ENCODE data around the gene LRRC46.

Gene LRRC46

DNA sequence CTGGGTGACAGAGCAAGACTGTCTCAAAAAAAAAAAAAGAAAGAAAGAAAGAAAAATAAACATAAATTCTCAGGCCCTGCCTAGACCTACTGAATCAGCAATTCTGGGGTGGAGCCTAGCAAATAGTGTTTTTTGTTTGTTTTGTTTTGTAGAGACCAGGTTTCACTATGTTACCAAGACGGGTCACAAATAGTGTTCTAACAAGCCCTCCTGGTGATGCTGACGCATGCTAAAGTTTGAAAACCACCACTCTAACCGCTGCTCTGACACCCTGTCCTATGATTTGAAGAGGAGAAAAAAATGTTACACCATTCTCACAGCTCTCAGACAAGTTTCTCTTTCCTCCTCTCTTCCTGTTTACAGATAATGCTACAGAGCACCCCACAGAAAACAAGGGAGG lies 1.6 kb upstream of the LRRC46 start:
- Histone ChIP-seq H3K18ac (ENCODE audit: low read depth in 1 of 2, low read length in 2 of 2) (no peak overlapping the region), H3K4me2 (ENCODE audit: low read length, poor library complexity, severe bottlenecking) (no peak overlapping the region), H2BK120ac (ENCODE audit: low read depth, low read length) (no peak overlapping the region), H3K27ac (ENCODE audit: low read length, poor library complexity, severe bottlenecking) (no peak overlapping the region), H2BK12ac (ENCODE audit: low read length in 2 of 2) (no peak overlapping the region), H3K4me3 (ENCODE audit: insufficient read depth in 1 of 2, low read depth in 1 of 2, low read length in 2 of 2) (no peak overlapping the region), H3K4me1 (ENCODE audit: control insufficient read depth, insufficient read depth, low read depth, low read length) (peaks cover 8% of the 10 kb centered on the region), H3K14ac (ENCODE audit: low read length in 2 of 2) (no peak overlapping the region), H3K36me3 (ENCODE audit: control insufficient read depth in 1 of 2, insufficient read depth in 2 of 2, low read depth in 1 of 2, low read length in 2 of 2) (peaks cover 22 to 39% of the 10 kb centered on the region in 2 experiments), H3K79me1 (replicated peaks; ENCODE audit: low read length, poor library complexity, severe bottlenecking) (peaks cover 17% of the 10 kb centered on the region), H2AK5ac (ENCODE audit: low read length, severe bottlenecking) (no peak overlapping the region), H3K9ac (ENCODE audit: low read length) (peak overlapping the region; percentile 97), H2BK5ac (ENCODE audit: low read depth, low read length, poor library complexity, severe bottlenecking) (no peak overlapping the region), H2BK15ac (ENCODE audit: low read depth, poor library complexity, severe bottlenecking) (no peak overlapping the region), H3K23ac (ENCODE audit: low read length in 2 of 2) (no peak overlapping the region), H3K4ac (ENCODE audit: low read depth in 1 of 2, low read length in 2 of 2) (no peak overlapping the region), H3K27me3 (ENCODE audit: control insufficient read depth in 1 of 2, insufficient read depth in 1 of 2, low read length in 2 of 2) (no peaks in the 10 kb centered on the region), H4K8ac (ENCODE audit: low read length) (no peak overlapping the region), H4K91ac (ENCODE audit: low read length) (no peak overlapping the region), H3K9me3 (ENCODE audit: control insufficient read depth, low read length) (no peaks in the 10 kb centered on the region), H2AFZ (ENCODE audit: low read depth, low read length) (no peak overlapping the region)
- 91% methylated on average over 3 of the region's 3 CpGs for WGBS
- peak; percentile 11 for DNase-seq

DNA sequence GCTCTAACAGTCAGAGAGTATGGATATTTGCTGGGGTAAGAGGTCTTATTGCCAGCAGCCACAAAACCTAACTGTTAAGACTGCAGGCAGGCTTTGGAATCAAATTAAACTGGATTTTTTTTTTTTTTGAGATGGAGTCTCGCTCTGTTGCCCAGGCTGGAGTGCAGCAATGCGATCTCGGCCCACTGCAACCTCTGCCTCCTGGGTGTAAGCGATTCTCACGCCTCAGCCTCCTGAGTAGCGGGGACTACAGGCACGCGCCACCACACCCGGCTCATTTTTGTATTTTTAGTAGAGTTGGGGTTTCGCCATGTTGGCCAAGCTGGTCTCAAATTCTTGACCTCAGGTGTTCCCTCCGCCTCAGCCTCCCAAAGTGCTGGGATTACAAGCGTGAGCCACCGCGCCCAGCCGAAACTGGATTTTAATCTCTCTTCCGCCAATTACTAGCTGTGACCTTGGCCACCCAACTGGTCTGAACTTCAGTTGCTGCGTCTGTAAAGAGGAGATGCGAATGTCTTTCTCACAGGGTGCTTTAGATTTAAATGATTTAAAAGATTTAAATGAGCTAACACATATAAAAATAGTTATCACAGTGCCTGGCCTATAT lies 971 bp upstream of the LRRC46 start:
- H3K4me1 ChIP-seq (ENCODE audit: control insufficient read depth, insufficient read depth, low read depth, low read length), result peaks cover 8% of the 10 kb centered on the region
- H3K14ac ChIP-seq (ENCODE audit: low read length in 2 of 2), result no peak overlapping the region
- peak overlapping the region; percentile 97 for H3K9ac ChIP-seq (ENCODE audit: low read length)
- H3K36me3 ChIP-seq (ENCODE audit: control insufficient read depth in 1 of 2, insufficient read depth in 2 of 2, low read depth in 1 of 2, low read length in 2 of 2), result peaks cover 20 to 39% of the 10 kb centered on the region in 2 experiments
- H2BK5ac ChIP-seq (ENCODE audit: low read depth, low read length, poor library complexity, severe bottlenecking), result no peak overlapping the region
- H3K27ac ChIP-seq (ENCODE audit: low read length, poor library complexity, severe bottlenecking), result no peak overlapping the region
- no peak overlapping the region for H4K91ac ChIP-seq (ENCODE audit: low read length)
- no peaks in the 10 kb centered on the region for H3K27me3 ChIP-seq (ENCODE audit: control insufficient read depth in 1 of 2, insufficient read depth in 1 of 2, low read length in 2 of 2)
- H3K4ac ChIP-seq (ENCODE audit: low read depth in 1 of 2, low read length in 2 of 2), result no peak overlapping the region
- no peak overlapping the region for H2AFZ ChIP-seq (ENCODE audit: low read depth, low read length)
- H3K4me3 ChIP-seq (ENCODE audit: insufficient read depth in 1 of 2, low read depth in 1 of 2, low read length in 2 of 2), result peak overlapping the region in 1 of 2 experiments; percentile 99
- no peak overlapping the region for H4K8ac ChIP-seq (ENCODE audit: low read length)
- H3K23ac ChIP-seq (ENCODE audit: low read length in 2 of 2), result no peak overlapping the region
- no peak overlapping the region for H2BK12ac ChIP-seq (ENCODE audit: low read length in 2 of 2)
- H2BK120ac ChIP-seq (ENCODE audit: low read depth, low read length), result no peak overlapping the region
- no peaks in the 10 kb centered on the region for H3K9me3 ChIP-seq (ENCODE audit: control insufficient read depth, low read length)
- no peak overlapping the region for H2AK5ac ChIP-seq (ENCODE audit: low read length, severe bottlenecking)
- H3K4me2 ChIP-seq (ENCODE audit: low read length, poor library complexity, severe bottlenecking), result peak overlapping the region; percentile 76
- H2BK15ac ChIP-seq (ENCODE audit: low read depth, poor library complexity, severe bottlenecking), result no peak overlapping the region
- no peak for DNase-seq
- 97% methylated on average over 16 of the region's 18 CpGs for WGBS
- H3K18ac ChIP-seq (ENCODE audit: low read depth in 1 of 2, low read length in 2 of 2), result no peak overlapping the region
- peaks cover 14% of the 10 kb centered on the region for H3K79me1 ChIP-seq (replicated peaks; ENCODE audit: low read length, poor library complexity, severe bottlenecking)

DNA sequence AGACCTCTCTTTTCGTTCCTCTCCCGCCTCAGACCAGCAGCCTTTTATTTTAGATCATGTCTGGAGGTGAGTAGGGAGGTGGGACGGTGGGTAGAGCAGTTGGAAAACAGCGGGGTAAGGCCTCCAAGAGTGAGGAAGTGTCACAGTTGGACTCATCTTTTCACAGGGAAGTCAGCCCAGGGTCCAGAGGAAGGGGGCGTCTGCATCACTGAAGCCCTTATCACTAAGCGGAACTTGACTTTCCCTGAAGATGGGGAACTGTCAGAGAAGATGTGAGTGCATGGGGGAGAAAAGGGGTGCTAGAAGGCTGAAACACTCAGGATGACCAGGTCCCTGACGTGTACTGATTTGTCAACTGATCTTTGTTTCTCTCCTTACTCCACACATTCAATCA lies 461 bp downstream of the LRRC46 start:
- no peak overlapping the region for H2BK120ac ChIP-seq (ENCODE audit: low read depth, low read length)
- H2BK12ac ChIP-seq (ENCODE audit: low read length in 2 of 2), result no peak overlapping the region
- 42% methylated on average over 5 of the region's 7 CpGs for WGBS
- no peak overlapping the region for H3K23ac ChIP-seq (ENCODE audit: low read length in 2 of 2)
- no peak overlapping the region for H3K27ac ChIP-seq (ENCODE audit: low read length, poor library complexity, severe bottlenecking)
- H3K36me3 ChIP-seq (ENCODE audit: control insufficient read depth in 1 of 2, insufficient read depth in 2 of 2, low read depth in 1 of 2, low read length in 2 of 2), result peaks cover 24 to 36% of the 10 kb centered on the region in 2 experiments
- no peak overlapping the region for H2AK5ac ChIP-seq (ENCODE audit: low read length, severe bottlenecking)
- no peak overlapping the region for H4K8ac ChIP-seq (ENCODE audit: low read length)
- no peaks in the 10 kb centered on the region for H3K9me3 ChIP-seq (ENCODE audit: control insufficient read depth, low read length)
- H2BK15ac ChIP-seq (ENCODE audit: low read depth, poor library complexity, severe bottlenecking), result no peak overlapping the region
- H3K9ac ChIP-seq (ENCODE audit: low read length), result peak overlapping the region; percentile 97
- peak overlapping the region in 1 of 2 experiments; percentile 67 for H3K18ac ChIP-seq (ENCODE audit: low read depth in 1 of 2, low read length in 2 of 2)
- peaks cover 13% of the 10 kb centered on the region for H3K79me1 ChIP-seq (replicated peaks; ENCODE audit: low read length, poor library complexity, severe bottlenecking)
- peaks cover 13% of the 10 kb centered on the region for H3K4me1 ChIP-seq (ENCODE audit: control insufficient read depth, insufficient read depth, low read depth, low read length)
- H2BK5ac ChIP-seq (ENCODE audit: low read depth, low read length, poor library complexity, severe bottlenecking), result no peak overlapping the region
- H3K4me2 ChIP-seq (ENCODE audit: low read length, poor library complexity, severe bottlenecking), result peak overlapping the region; percentile 80
- no peak overlapping the region for H4K91ac ChIP-seq (ENCODE audit: low read length)
- no peaks in the 10 kb centered on the region for H3K27me3 ChIP-seq (ENCODE audit: control insufficient read depth in 1 of 2, insufficient read depth in 1 of 2, low read length in 2 of 2)
- H3K14ac ChIP-seq (ENCODE audit: low read length in 2 of 2), result no peak overlapping the region
- H3K4me3 ChIP-seq (ENCODE audit: insufficient read depth in 1 of 2, low read depth in 1 of 2, low read length in 2 of 2), result peak overlapping the region in 1 of 2 experiments; percentile 99
- peak overlapping the region; percentile 33 for H2AFZ ChIP-seq (ENCODE audit: low read depth, low read length)
- DNase-seq, result no peak
- H3K4ac ChIP-seq (ENCODE audit: low read depth in 1 of 2, low read length in 2 of 2), result no peak overlapping the region

DNA sequence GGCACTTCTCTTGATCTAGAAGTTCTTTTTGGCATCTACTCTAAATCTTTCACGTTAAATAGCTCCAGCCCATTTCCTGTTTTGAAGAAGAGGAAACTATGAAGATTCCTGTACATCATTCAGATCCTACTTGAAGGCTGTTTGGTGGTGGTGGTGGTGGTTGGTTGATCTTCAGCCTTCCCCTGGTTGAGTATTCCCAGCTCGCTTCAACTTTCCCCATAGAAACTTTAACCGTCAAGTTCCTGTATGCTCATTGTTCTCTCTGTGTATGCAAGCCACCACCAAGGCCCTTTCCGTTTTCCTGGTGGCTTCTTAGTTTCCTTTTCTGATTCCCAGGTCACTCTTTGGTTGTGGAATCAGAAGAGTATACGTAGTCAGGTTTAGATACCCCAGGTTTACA lies 3.3 kb downstream of the LRRC46 start:
- Histone ChIP-seq H3K23ac (ENCODE audit: low read length in 2 of 2) (no peak overlapping the region), H3K36me3 (ENCODE audit: control insufficient read depth in 1 of 2, insufficient read depth in 2 of 2, low read depth in 1 of 2, low read length in 2 of 2) (peaks cover 29 to 37% of the 10 kb centered on the region in 2 experiments), H3K18ac (ENCODE audit: low read depth in 1 of 2, low read length in 2 of 2) (no peak overlapping the region), H3K9ac (ENCODE audit: low read length) (no peak overlapping the region), H3K4me3 (ENCODE audit: insufficient read depth in 1 of 2, low read depth in 1 of 2, low read length in 2 of 2) (no peak overlapping the region), H3K14ac (ENCODE audit: low read length in 2 of 2) (no peak overlapping the region), H2BK12ac (ENCODE audit: low read length in 2 of 2) (no peak overlapping the region), H3K9me3 (ENCODE audit: control insufficient read depth, low read length) (no peaks in the 10 kb centered on the region), H2AK5ac (ENCODE audit: low read length, severe bottlenecking) (no peak overlapping the region), H2BK5ac (ENCODE audit: low read depth, low read length, poor library complexity, severe bottlenecking) (no peak overlapping the region), H2BK15ac (ENCODE audit: low read depth, poor library complexity, severe bottlenecking) (no peak overlapping the region), H3K4ac (ENCODE audit: low read depth in 1 of 2, low read length in 2 of 2) (no peak overlapping the region), H3K4me1 (ENCODE audit: control insufficient read depth, insufficient read depth, low read depth, low read length) (peaks cover 28% of the 10 kb centered on the region), H3K27ac (ENCODE audit: low read length, poor library complexity, severe bottlenecking) (no peak overlapping the region), H3K27me3 (ENCODE audit: control insufficient read depth in 1 of 2, insufficient read depth in 1 of 2, low read length in 2 of 2) (no peaks in the 10 kb centered on the region), H4K8ac (ENCODE audit: low read length) (no peak overlapping the region), H2AFZ (ENCODE audit: low read depth, low read length) (no peak overlapping the region), H2BK120ac (ENCODE audit: low read depth, low read length) (no peak overlapping the region), H4K91ac (ENCODE audit: low read length) (no peak overlapping the region), H3K4me2 (ENCODE audit: low read length, poor library complexity, severe bottlenecking) (no peak overlapping the region), H3K79me1 (replicated peaks; ENCODE audit: low read length, poor library complexity, severe bottlenecking) (peaks cover 14% of the 10 kb centered on the region)
- no peak for DNase-seq
- 83% methylated on average over 3 of the region's 5 CpGs for WGBS

Measured in mesenchymal stem cell (in vitro differentiated cells and primary cell).